A549 (cell line): Measurements from ENCODE around the gene GPR37L1.

ENCODE experiments used
- EP300 ChIP-seq, 2 experiments: fragments of >200 bp; sonication (Bioruptor Twin); formaldehyde crosslinking; IDR thresholded peaks; 2 replicates in 1 of 2; 3 replicates in 1 of 2; pipeline ENCODE4 v1.6.1; 2016 to 2017
- MYC ChIP-seq: IDR thresholded peaks from 2 replicates; pipeline ENCODE4 v1.6.1; 2012; ENCODE audit warnings: mild to moderate bottlenecking, inconsistent platforms, low read length, improper control_type of control experiment, borderline replicate concordance
- NFE2L2 ChIP-seq: fragments of 150-350 bp; conservative IDR thresholded peaks from 2 replicates; pipeline ENCODE4 v1.6.1; 2014; ENCODE audit warnings: low read length
- USF2 ChIP-seq: fragments of 450-650 bp; IDR thresholded peaks from 2 replicates; pipeline ENCODE4 v1.6.1; 2014; ENCODE audit warnings: antibody characterized with exemption
- ZNF302 ChIP-seq: fragments of 250-450 bp; sonication (Bioruptor Pico); IDR thresholded peaks from 2 replicates; pipeline ENCODE4 v1.9.0; 2021; ENCODE audit warnings: inconsistent platforms, mild to moderate bottlenecking, moderate library complexity
- TF ChIP-seq, protein P1 (sequence below): fragments of >200 bp; sonication (Bioruptor Twin); formaldehyde crosslinking; IDR thresholded peaks from 3 replicates; pipeline ENCODE4 v1.5.1; 2016

- TF ChIP-seq, protein P1, sequence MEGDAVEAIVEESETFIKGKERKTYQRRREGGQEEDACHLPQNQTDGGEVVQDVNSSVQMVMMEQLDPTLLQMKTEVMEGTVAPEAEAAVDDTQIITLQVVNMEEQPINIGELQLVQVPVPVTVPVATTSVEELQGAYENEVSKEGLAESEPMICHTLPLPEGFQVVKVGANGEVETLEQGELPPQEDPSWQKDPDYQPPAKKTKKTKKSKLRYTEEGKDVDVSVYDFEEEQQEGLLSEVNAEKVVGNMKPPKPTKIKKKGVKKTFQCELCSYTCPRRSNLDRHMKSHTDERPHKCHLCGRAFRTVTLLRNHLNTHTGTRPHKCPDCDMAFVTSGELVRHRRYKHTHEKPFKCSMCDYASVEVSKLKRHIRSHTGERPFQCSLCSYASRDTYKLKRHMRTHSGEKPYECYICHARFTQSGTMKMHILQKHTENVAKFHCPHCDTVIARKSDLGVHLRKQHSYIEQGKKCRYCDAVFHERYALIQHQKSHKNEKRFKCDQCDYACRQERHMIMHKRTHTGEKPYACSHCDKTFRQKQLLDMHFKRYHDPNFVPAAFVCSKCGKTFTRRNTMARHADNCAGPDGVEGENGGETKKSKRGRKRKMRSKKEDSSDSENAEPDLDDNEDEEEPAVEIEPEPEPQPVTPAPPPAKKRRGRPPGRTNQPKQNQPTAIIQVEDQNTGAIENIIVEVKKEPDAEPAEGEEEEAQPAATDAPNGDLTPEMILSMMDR = no peak
- TF ChIP-seq USF2 = no peak
- TF ChIP-seq NFE2L2 = no peak
- TF ChIP-seq MYC = no peak
- no peak for TF ChIP-seq EP300 (IDR thresholded peaks at IDR 0.05)
- TF ChIP-seq ZNF302 (CRISPR knock-in tag) = no peak
Observed at GRCh38 chr1:202144402-202145067, 21.8 kb downstream of the GPR37L1 start, which contains the start of gene ARL8A.
